Mucosa of rectum (tissue), 2 donors: Measurements from ENCODE around the gene INTS11.

Experiments used
- H3K27ac ChIP-seq, 2 donors: one replicate each; pipeline ENCODE4 v1.7.0; 2013; ENCODE audit warnings: inconsistent platforms in 2 of 2, low read depth in 2 of 2, low read length in 2 of 2
- H3K27me3 ChIP-seq, 2 donors: one replicate each; pipeline ENCODE4 v1.7.0; 2013; ENCODE audit warnings: low read length in 2 of 2; ENCODE audit not compliant: control insufficient read depth in 2 of 2, insufficient read depth in 2 of 2
- H3K36me3 ChIP-seq, 2 donors: one replicate each; pipeline ENCODE4 v1.7.0; 2013; ENCODE audit warnings: low read length in 2 of 2; ENCODE audit not compliant: control insufficient read depth in 2 of 2, insufficient read depth in 2 of 2
- H3K4me1 ChIP-seq, 2 donors: one replicate each; pipeline ENCODE4 v1.7.0; 2013; ENCODE audit warnings: low read length in 2 of 2, mild to moderate bottlenecking in 1 of 2; ENCODE audit not compliant: control insufficient read depth in 2 of 2, insufficient read depth in 2 of 2
- H3K4me3 ChIP-seq, 2 donors: one replicate each; pipeline ENCODE4 v1.7.0; 2013; ENCODE audit warnings: low read length in 2 of 2
- H3K9ac ChIP-seq, 2 donors: one replicate each; pipeline ENCODE4 v1.7.0; 2013; ENCODE audit warnings: low read length in 2 of 2, low read depth in 1 of 2, mild to moderate bottlenecking in 1 of 2
- H3K9me3 ChIP-seq, 2 donors: one replicate each; pipeline ENCODE4 v1.7.0; 2013; ENCODE audit warnings: low read length in 2 of 2; ENCODE audit not compliant: control insufficient read depth in 2 of 2
- donor health status: healthy.
- donor health status: Normal muscosa, but diverticular disease.

Gene INTS11

DNA sequence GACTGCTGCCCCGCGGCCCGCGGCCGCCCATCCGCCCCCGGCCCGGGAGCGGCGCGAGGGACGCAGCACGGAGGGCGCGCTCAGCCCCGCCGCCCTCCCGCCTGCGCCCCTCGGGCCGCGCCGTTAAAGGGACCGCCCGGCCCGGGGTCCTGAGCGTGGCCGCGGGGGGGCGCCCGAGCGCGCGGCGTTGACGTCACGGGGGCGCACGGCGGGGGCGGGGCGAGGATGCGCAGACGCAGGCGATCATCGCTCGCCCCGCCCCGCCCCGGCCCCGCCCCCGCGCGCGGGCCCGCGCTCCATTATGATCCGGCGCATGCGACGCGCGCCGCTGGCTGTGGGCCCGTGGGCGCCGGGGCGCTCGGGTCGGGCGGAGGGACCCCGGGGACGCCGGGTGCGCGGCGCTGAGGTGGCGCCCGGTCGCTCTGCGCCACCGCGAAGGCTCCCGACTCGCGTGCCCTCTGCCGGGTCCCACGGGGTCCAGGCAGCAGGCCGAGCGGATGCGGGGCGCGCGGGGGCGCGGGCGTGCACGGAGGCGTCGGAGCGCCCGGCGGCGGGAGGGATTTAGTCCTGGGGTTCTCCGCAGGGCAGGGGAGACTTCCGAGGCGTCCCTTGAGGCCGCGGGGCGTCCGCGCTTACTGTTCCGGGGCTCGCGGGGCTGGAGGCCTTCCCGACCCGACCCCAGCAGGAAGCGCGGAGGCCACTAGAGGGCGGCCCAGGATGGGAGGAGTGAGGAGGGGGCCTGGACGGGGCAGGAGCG lies 25.0 kb upstream of the INTS11 start, which contains the start of gene DVL1:
TSS of gene DVL1 (minus strand) at position 163 of the 757 bp plus-strand sequence. CDS start 353 bp downstream, outside the sequence.
- peak within 1 kb of the TSS; percentile 68 to 82 for H3K4me3 ChIP-seq
- H3K27me3 ChIP-seq: peaks cover 4 to 11% of the 10 kb centered on the region in 2 donors
- H3K9me3 ChIP-seq: no peaks in the 10 kb centered on the region
- peak within 1 kb of the TSS; percentile 83 to 90 for H3K9ac ChIP-seq
- peak within 1 kb of the TSS; percentile 88 to 92 for H3K27ac ChIP-seq
- H3K36me3 ChIP-seq: peaks cover 0 to 3% of the 10 kb centered on the region in 2 donors
- peaks cover 28 to 38% of the 10 kb centered on the region in 2 donors for H3K4me1 ChIP-seq

DNA sequence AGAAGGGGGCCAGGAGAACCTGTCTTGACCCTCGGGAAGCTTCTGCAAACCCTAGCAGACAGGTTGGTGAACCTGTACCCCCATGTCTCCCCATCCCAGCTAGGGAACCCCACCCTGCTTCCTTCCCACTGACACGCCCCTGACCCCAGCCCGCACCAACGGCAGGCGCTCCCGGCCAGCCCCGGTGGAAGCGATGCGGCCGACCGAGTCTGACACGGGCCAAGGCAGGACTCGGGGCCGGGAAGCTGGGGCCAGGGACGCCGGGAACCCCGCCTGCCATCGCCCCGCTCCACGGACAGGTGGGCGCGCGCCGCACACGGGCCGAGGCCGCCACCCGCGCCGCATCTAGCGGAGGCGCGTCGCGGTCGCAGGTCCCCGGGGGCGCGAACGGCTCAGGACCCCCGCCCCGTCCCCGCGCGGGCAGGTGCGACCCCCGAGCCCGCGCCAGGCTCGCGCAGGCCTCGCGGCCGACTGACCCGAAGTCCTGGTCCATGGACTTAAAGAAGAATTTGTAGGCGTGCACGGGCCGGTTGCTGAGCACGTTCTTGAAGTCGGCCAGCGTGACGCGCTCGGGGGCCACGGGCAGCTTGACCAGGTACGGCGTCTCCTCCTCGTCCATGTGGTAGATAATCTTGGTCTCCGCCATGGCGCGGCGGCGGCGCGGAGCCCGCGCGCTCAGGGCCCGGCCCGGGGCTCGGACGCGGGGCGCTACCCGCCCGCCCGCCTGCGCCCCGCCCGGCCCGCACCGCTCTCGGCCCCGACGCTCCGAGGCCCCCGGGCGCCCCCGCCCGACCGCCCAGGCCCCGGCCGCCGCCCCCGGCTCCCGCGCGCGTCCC lies 24.2 kb upstream of the INTS11 start:
- H3K4me1 ChIP-seq: peaks cover 28 to 42% of the 10 kb centered on the region in 2 donors

DNA sequence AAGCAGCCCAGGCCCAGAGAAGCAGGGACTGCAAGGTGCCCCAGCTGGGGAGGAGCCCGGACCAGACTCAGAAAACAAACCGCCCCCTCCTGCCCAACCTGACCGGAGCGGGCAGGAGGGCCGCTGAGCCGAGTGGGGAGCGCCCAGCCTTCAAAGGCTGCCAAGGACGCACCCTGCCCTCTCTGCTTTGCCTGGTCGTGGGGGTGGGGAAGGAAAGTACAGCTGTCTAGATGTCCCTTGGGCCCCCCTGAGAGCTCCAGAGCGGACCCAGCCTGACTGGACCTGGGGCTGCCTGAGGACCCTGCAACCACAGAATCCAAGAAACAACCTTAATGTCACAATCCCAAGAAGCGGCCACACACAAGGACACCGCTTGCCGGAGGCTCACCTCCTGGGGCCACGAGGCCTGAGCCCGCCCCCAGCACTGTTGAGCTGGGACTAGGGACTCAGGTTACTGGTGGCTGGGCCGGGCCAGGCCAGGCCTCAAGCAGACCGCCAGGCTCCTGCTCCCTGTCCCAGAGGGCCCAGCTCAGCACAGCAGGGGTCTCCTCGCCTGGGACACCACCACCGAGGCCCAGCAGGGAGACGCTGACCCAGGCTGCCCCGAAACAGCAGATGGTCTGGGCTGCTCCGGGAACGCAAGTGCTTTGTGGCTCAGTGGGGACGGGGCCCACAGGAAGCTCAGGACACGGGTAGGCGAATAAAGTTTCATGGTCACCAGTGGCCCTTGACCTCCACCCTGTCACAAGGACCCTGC lies 23.4 kb upstream of the INTS11 start:
- Histone ChIP-seq H3K9me3 (no peaks in the 10 kb centered on the region), H3K27me3 (peaks cover 0 to 3% of the 10 kb centered on the region in 2 donors), H3K9ac (peak overlapping the region; percentile 83 to 84), H3K4me3 (peak overlapping the region; percentile 63 to 82), H3K4me1 (peaks cover 28 to 42% of the 10 kb centered on the region in 2 donors), H3K36me3 (no peaks in the 10 kb centered on the region), H3K27ac (peak overlapping the region; percentile 88 to 92)

More for the DNA sequence above, 24.2 kb upstream of the INTS11 start:
- Histone ChIP-seq H3K36me3 (peaks cover 0 to 2% of the 10 kb centered on the region in 2 donors), H3K4me3 (peak overlapping the region; percentile 63 to 82), H3K9ac (peak overlapping the region; percentile 83 to 84), H3K27ac (peak overlapping the region; percentile 88 to 92), H3K9me3 (no peaks in the 10 kb centered on the region), H3K27me3 (peaks cover 4 to 5% of the 10 kb centered on the region in 2 donors)

DNA sequence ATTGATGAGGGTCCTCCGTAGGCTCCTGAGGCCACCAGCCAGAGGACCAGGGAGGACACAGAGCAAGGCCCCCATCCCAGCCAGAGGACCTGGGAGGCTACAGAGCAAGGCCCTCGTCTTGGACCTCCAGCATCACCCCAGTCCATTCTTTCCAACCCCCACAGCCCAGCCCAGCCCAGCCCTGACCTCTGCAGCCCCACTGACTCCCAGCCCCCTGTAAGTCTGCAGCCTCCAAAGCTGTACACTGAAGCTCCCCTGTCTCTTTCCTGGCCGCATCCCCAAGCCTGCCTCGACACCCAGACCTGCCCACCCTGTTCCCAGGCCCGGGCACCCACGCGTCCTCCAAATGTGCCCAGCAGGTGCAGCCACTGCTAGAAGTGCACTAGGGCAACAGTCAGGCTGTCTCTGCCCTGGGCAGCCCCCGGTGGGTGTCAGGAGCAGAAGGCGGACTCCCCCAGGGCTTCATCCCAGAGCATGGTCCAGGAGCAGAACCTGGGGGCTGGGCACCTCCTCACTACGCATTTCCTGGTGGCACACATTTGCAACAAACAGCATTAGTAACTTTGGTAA lies 22.7 kb upstream of the INTS11 start:
- peak overlapping the region; percentile 88 to 92 for H3K27ac ChIP-seq
- H3K36me3 ChIP-seq: no peaks in the 10 kb centered on the region
- H3K9ac ChIP-seq: peak overlapping the region; percentile 14 to 84
- H3K4me3 ChIP-seq: peak overlapping the region; percentile 63 to 82
- H3K27me3 ChIP-seq: no peaks in the 10 kb centered on the region
- H3K9me3 ChIP-seq: no peaks in the 10 kb centered on the region
- H3K4me1 ChIP-seq: peaks cover 28 to 42% of the 10 kb centered on the region in 2 donors

DNA sequence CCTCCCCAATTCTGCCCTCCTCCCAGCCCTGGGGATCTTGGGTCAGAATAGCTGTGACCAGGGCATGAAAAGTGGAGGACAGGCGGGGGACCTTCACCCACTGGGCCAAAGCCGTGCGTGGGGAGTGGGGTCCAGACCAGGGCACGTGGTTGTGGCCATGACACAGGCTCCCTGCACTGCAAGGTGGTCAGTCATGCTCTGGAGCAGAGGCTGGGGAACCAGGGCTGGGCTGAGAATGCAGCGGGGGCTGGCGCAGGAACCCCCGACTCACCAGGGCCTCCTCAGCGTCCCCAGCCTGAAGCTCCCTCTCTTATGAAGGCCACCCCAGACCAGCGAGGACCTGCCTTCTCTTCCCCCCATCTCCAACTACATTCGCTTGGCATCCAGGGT lies 22.0 kb upstream of the INTS11 start:
- Histone ChIP-seq H3K27ac (no peak overlapping the region), H3K9ac (no peak overlapping the region), H3K36me3 (peaks cover under 1 to 2% of the 10 kb centered on the region in 2 donors), H3K4me3 (no peak overlapping the region), H3K27me3 (no peaks in the 10 kb centered on the region), H3K4me1 (peaks cover 28 to 42% of the 10 kb centered on the region in 2 donors), H3K9me3 (no peaks in the 10 kb centered on the region)

DNA sequence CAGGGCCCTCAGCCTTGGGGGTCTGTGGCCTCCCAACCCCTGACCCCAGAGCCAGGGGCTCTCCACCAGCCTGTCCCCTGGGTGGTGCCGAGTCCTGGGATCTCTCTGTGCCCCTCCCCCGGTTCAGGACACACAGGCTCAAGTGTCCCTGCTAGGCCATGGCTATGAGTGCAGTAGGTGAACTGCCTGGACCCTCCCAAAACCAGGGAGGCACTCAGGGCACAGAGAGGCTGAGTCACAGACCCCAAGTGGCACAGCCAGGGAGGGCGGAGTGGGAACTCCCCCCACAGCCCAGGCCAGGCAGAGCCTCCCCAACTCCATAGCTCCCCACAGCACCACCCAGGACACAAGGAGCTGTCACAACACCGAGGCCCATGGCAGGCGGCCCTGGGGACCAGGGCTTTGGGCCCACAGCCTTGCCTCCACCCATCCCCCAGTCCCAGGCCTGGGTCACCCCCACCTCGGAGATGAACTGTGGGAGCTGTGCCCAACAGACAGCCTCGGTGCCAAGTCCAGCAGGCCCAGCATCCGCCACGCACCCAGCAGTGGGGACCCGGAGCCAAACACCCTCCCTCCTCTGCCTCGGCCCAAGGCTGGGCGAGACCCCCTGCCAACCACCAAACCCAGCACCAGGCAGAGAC lies 21.5 kb upstream of the INTS11 start:
- no peaks in the 10 kb centered on the region for H3K9me3 ChIP-seq
- no peak overlapping the region for H3K4me3 ChIP-seq
- H3K27ac ChIP-seq: no peak overlapping the region
- H3K27me3 ChIP-seq: no peaks in the 10 kb centered on the region
- peaks cover 28 to 42% of the 10 kb centered on the region in 2 donors for H3K4me1 ChIP-seq
- H3K9ac ChIP-seq: peak overlapping the region in 1 of 2 donors; percentile 35
- peaks cover 6 to 7% of the 10 kb centered on the region in 2 donors for H3K36me3 ChIP-seq

DNA sequence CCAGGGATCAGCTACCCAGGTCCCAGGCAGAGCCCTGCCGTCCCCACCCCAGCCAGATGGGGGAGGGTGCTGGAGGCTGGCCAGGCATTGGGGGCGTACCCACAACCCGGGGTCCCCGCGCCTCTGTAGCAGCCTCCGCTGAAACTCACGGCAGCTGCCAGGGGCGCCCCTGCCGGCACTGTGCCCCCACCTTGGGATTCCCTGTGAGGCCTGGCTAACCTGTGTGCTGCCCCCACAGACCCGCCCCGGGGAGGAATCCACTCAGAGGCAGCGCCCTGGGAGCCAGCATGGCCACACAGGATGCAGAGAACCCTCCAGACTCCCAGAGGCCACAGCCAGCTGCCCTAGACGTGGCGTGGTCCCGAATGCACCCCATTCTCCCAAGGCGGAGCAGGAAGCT lies 20.9 kb upstream of the INTS11 start:
- no peaks in the 10 kb centered on the region for H3K9me3 ChIP-seq
- peaks cover 28 to 42% of the 10 kb centered on the region in 2 donors for H3K4me1 ChIP-seq
- H3K27ac ChIP-seq: peak overlapping the region in 1 of 2 donors; percentile 16
- no peak overlapping the region for H3K9ac ChIP-seq
- H3K36me3 ChIP-seq: peaks cover 11 to 13% of the 10 kb centered on the region in 2 donors
- no peak overlapping the region for H3K4me3 ChIP-seq
- H3K27me3 ChIP-seq: no peaks in the 10 kb centered on the region

DNA sequence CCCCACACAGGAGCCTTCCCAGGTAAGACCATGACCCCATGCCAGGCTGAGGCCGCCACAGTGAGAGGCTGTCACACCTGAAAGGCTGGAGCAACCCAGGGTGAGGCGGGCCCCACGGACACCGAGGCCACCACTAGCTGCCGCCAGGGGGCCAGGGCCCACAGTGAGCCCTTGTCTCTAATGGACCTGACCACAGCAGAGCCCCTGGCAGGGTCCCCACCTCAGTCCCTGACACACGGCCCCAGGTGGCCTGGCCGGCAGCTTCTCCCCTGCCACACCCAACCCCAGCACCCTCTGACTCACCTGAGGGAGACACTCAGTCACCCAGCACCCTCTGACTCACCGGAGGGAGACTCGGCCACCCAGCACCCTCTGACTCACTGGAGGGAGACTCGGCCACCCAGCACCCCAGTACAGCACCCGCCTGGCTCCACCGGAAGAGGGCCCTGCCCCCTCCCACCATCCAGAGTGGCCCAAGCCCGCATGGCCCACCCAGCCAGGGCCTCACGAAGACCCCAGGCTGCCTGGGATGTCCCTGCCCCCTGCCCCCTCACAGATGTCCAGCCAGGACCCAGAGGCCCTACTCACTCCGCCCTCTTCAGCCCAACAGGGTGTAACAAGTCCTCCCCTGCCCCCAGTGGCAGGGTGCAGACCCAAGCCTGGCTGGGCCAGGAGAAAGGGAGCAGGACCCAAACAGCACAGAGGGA lies 20.3 kb upstream of the INTS11 start:
- Histone ChIP-seq H3K9ac (no peak overlapping the region), H3K27ac (peak overlapping the region; percentile 16 to 41), H3K4me1 (peaks cover 28 to 42% of the 10 kb centered on the region in 2 donors), H3K4me3 (no peak overlapping the region), H3K36me3 (peaks cover 11 to 13% of the 10 kb centered on the region in 2 donors), H3K27me3 (no peaks in the 10 kb centered on the region), H3K9me3 (no peaks in the 10 kb centered on the region)
